Loucy (cell line): ENCODE measurements around the gene FMN2.

Experiments used
- H2AFZ ChIP-seq: fragments of 200-600 bp; sonication (generic); 2 replicates; pipeline ENCODE4 v1.6.0; 2016; ENCODE audit warnings: antibody characterized with exemption, mild to moderate bottlenecking, low read length, moderate library complexity
- H3F3A ChIP-seq: fragments of 200-600 bp; 2 replicates; pipeline ENCODE4 v1.6.0; 2016; ENCODE audit warnings: antibody characterized with exemption, low read depth, mild to moderate bottlenecking
- H3K27me3 ChIP-seq: fragments of 200-600 bp; sonication (generic); 2 replicates; pipeline ENCODE4 v1.6.1; 2014; ENCODE audit warnings: low read length, mild to moderate bottlenecking; ENCODE audit not compliant: insufficient read depth, poor library complexity, severe bottlenecking
- H3K36me3 ChIP-seq: fragments of 200-600 bp; sonication (generic); 2 replicates; pipeline ENCODE4 v1.6.1; 2016; ENCODE audit warnings: low read length; ENCODE audit not compliant: insufficient read depth
- H3K4me1 ChIP-seq: fragments of 200-600 bp; sonication (generic); 2 replicates; pipeline ENCODE4 v1.5.1; 2014; ENCODE audit warnings: low read length, mild to moderate bottlenecking; ENCODE audit not compliant: insufficient read depth, poor library complexity, severe bottlenecking
- H3K4me2 ChIP-seq: fragments of 200-600 bp; sonication (generic); 2 replicates; pipeline ENCODE4 v1.6.0; 2014; ENCODE audit warnings: antibody characterized with exemption, low read length, low read depth, mild to moderate bottlenecking; ENCODE audit not compliant: poor library complexity, severe bottlenecking
- H3K4me3 ChIP-seq: fragments of 200-600 bp; sonication (generic); 2 replicates; pipeline ENCODE4 v1.5.1; 2014; ENCODE audit warnings: low read length, mild to moderate bottlenecking, mixed read lengths; ENCODE audit not compliant: poor library complexity, severe bottlenecking
- H3K79me2 ChIP-seq: fragments of 200-600 bp; sonication (generic); 2 replicates; pipeline ENCODE4 v1.6.1; 2014; ENCODE audit warnings: low read length; ENCODE audit not compliant: insufficient read depth
- H3K9ac ChIP-seq: fragments of 200-600 bp; sonication (generic); 2 replicates; pipeline ENCODE4 v1.6.0; 2014; ENCODE audit warnings: mild to moderate bottlenecking, low read depth, low read length, moderate library complexity; ENCODE audit not compliant: poor library complexity, severe bottlenecking
- H3K9me2 ChIP-seq: fragments of 200-600 bp; sonication (generic); replicated peaks from 2 replicates; pipeline ENCODE4 v1.6.1; 2016; ENCODE audit warnings: low read depth, low read length, mixed read lengths
- H3K9me3 ChIP-seq: fragments of 200-600 bp; sonication (generic); 2 replicates; pipeline ENCODE4 v1.6.1; 2014; ENCODE audit warnings: mild to moderate bottlenecking, antibody characterized with exemption, low read length, low read depth; ENCODE audit not compliant: insufficient read depth
- H4K20me1 ChIP-seq: fragments of 200-600 bp; sonication (generic); 2 replicates; pipeline ENCODE4 v1.6.0; 2014; ENCODE audit warnings: antibody characterized with exemption, low read length, mild to moderate bottlenecking; ENCODE audit not compliant: insufficient read depth, poor library complexity, severe bottlenecking
- CTCF ChIP-seq: fragments of 200-600 bp; sonication (generic); conservative IDR thresholded peaks from 2 replicates; pipeline ENCODE4 v1.5.1; 2014; ENCODE audit warnings: mild to moderate bottlenecking, antibody characterized with exemption, low read length
- EZH2phosphoT487 ChIP-seq: fragments of 200-600 bp; IDR thresholded peaks from 2 replicates; pipeline ENCODE4 v1.6.1; 2018; ENCODE audit warnings: antibody characterized with exemption, mild to moderate bottlenecking, moderate library complexity, borderline replicate concordance

The FMN2 gene

GRCh38 chr1:240098534-240098933, 6.9 kb downstream of the FMN2 start:
- no peak for TF ChIP-seq CTCF
- no peak for TF ChIP-seq EZH2phosphoT487
- Histone ChIP-seq H3F3A (no peaks in the 10 kb centered on the region), H2AFZ (no peak overlapping the region), H4K20me1 (no peaks in the 10 kb centered on the region), H3K9me3 (no peaks in the 10 kb centered on the region), H3K4me2 (no peak overlapping the region), H3K9me2 (no peaks in the 10 kb centered on the region), H3K36me3 (no peaks in the 10 kb centered on the region), H3K9ac (no peak overlapping the region), H3K79me2 (no peaks in the 10 kb centered on the region), H3K4me1 (no peaks in the 10 kb centered on the region), H3K4me3 (no peak overlapping the region), H3K27me3 (no peaks in the 10 kb centered on the region)

- H3K4me1 ChIP-seq, result no peaks in the 10 kb centered on the region
- no peaks in the 10 kb centered on the region for H3K36me3 ChIP-seq
- TF ChIP-seq CTCF (no peak), EZH2phosphoT487 (no peak)
- H3K9ac ChIP-seq, result no peak overlapping the region
- no peak overlapping the region for H2AFZ ChIP-seq
- H3F3A ChIP-seq, result no peaks in the 10 kb centered on the region
- no peak overlapping the region for H3K4me2 ChIP-seq
- no peak overlapping the region for H3K4me3 ChIP-seq
- no peaks in the 10 kb centered on the region for H3K27me3 ChIP-seq
- no peaks in the 10 kb centered on the region for H3K9me2 ChIP-seq
- H3K9me3 ChIP-seq, result no peaks in the 10 kb centered on the region
- H3K79me2 ChIP-seq, result no peaks in the 10 kb centered on the region
- no peaks in the 10 kb centered on the region for H4K20me1 ChIP-seq
Measured at GRCh38 chr1:240099329-240099728, 7.6 kb downstream of the FMN2 start.

GRCh38 chr1:240099748-240100147, 8.1 kb downstream of the FMN2 start:
- Histone ChIP-seq H3K9ac (no peak overlapping the region), H3K79me2 (no peaks in the 10 kb centered on the region), H4K20me1 (no peaks in the 10 kb centered on the region), H3K4me2 (no peak overlapping the region), H3K9me3 (no peaks in the 10 kb centered on the region), H3K27me3 (no peaks in the 10 kb centered on the region), H3F3A (no peaks in the 10 kb centered on the region), H3K36me3 (no peaks in the 10 kb centered on the region), H3K4me3 (no peak overlapping the region), H2AFZ (no peak overlapping the region), H3K9me2 (no peaks in the 10 kb centered on the region), H3K4me1 (no peaks in the 10 kb centered on the region)
- TF ChIP-seq CTCF, result no peak
- no peak for TF ChIP-seq EZH2phosphoT487
